Trophoblast cell (in vitro differentiated cells and primary cell): ENCODE data around the gene IRF2BP1.
"Not testable (repeated sequence)": the region's sequence is repeated elsewhere in the genome, so short reads cannot be mapped to it uniquely, and the experiment has no call there.

Experiments used
- DNase-seq, 2 donors: peaks; one replicate each; pipeline ENCODE4 v3.0.0-alpha.2; 2016
- H2AFZ ChIP-seq: 2 replicates; pipeline ENCODE4 v1.6.1; 2013; ENCODE audit warnings: low read length, moderate library complexity, mild to moderate bottlenecking; ENCODE audit not compliant: insufficient read depth, poor library complexity
- H2AK5ac ChIP-seq: 2 replicates; pipeline ENCODE4 v1.6.1; 2013; ENCODE audit warnings: mild to moderate bottlenecking, low read length
- H2BK120ac ChIP-seq: 2 replicates; pipeline ENCODE4 v1.6.1; 2013; ENCODE audit warnings: low read length, mild to moderate bottlenecking, moderate library complexity; ENCODE audit not compliant: insufficient read depth, poor library complexity
- H2BK12ac ChIP-seq: 2 replicates; pipeline ENCODE4 v1.6.1; 2013; ENCODE audit warnings: mild to moderate bottlenecking, low read length, moderate library complexity
- H2BK5ac ChIP-seq: 2 replicates; pipeline ENCODE4 v1.6.1; 2013; ENCODE audit warnings: low read length, low read depth, moderate library complexity, mild to moderate bottlenecking; ENCODE audit not compliant: poor library complexity
- H3K14ac ChIP-seq: 2 replicates; pipeline ENCODE4 v1.6.1; 2013; ENCODE audit warnings: mild to moderate bottlenecking, low read length
- H3K18ac ChIP-seq: 2 replicates; pipeline ENCODE4 v1.6.1; 2013; ENCODE audit warnings: mild to moderate bottlenecking, low read length
- H3K23ac ChIP-seq: 2 replicates; pipeline ENCODE4 v1.6.1; 2013; ENCODE audit warnings: low read length
- H3K27ac ChIP-seq: 2 replicates; pipeline ENCODE4 v1.5.1; 2013; ENCODE audit warnings: low read depth, mild to moderate bottlenecking, inconsistent platforms, low read length, moderate library complexity
- H3K27me3 ChIP-seq: 2 replicates; pipeline ENCODE4 v1.6.1; 2013; ENCODE audit warnings: inconsistent platforms, mild to moderate bottlenecking, low read length, moderate library complexity; ENCODE audit not compliant: insufficient read depth
- H3K36me3 ChIP-seq, 2 experiments: 1 replicate in 1 of 2; 2 replicates in 1 of 2; pipeline ENCODE4 v1.6.1; 2013; ENCODE audit warnings: low read length in 2 of 2, mild to moderate bottlenecking in 2 of 2, moderate library complexity in 1 of 2; ENCODE audit not compliant: insufficient read depth in 2 of 2, control insufficient read depth in 1 of 2
- H3K4ac ChIP-seq: 2 replicates; pipeline ENCODE4 v1.6.1; 2013; ENCODE audit warnings: low read depth, mild to moderate bottlenecking, low read length, moderate library complexity
- H3K4me1 ChIP-seq, 2 experiments: 1 replicate in 1 of 2; 2 replicates in 1 of 2; pipeline ENCODE4 v1.6.1; 2013; ENCODE audit warnings: low read length in 2 of 2, mild to moderate bottlenecking in 2 of 2, moderate library complexity in 1 of 2; ENCODE audit not compliant: insufficient read depth in 2 of 2, control insufficient read depth in 1 of 2
- H3K4me2 ChIP-seq: 2 replicates; pipeline ENCODE4 v1.6.1; 2013; ENCODE audit warnings: inconsistent platforms, mild to moderate bottlenecking, low read length, moderate library complexity
- H3K4me3 ChIP-seq: 2 replicates; pipeline ENCODE4 v1.5.1; 2013; ENCODE audit warnings: mild to moderate bottlenecking, low read depth, low read length, inconsistent platforms
- H3K79me1 ChIP-seq: one replicate; pipeline ENCODE4 v1.6.1; 2013; ENCODE audit warnings: low read length
- H3K79me2 ChIP-seq: 2 replicates; pipeline ENCODE4 v1.6.1; 2013; ENCODE audit warnings: low read length, mild to moderate bottlenecking; ENCODE audit not compliant: control insufficient read depth, insufficient read depth, poor library complexity
- H3K9ac ChIP-seq: 2 replicates; pipeline ENCODE4 v1.6.1; 2013; ENCODE audit warnings: mild to moderate bottlenecking, low read length
- H3K9me3 ChIP-seq: 2 replicates; pipeline ENCODE4 v1.6.1; 2013; ENCODE audit warnings: low read depth, mild to moderate bottlenecking, control low read depth, inconsistent platforms, low read length; ENCODE audit not compliant: insufficient read depth
- H4K12ac ChIP-seq: 2 replicates; pipeline ENCODE4 v1.6.1; 2013; ENCODE audit warnings: low read depth, mild to moderate bottlenecking, low read length, moderate library complexity
- H4K8ac ChIP-seq: 2 replicates; pipeline ENCODE4 v1.6.1; 2013; ENCODE audit warnings: low read depth, mild to moderate bottlenecking, low read length, moderate library complexity
- H4K91ac ChIP-seq: one replicate; pipeline ENCODE4 v1.6.1; 2013; ENCODE audit warnings: low read depth, mild to moderate bottlenecking, low read length, moderate library complexity
- WGBS: extraction: QIAGEN DNeasy Blood & Tissue Kit; methylation state at CpG from one replicate; pipeline ENCODE4 v1.1.7; 2013; ENCODE audit warnings: missing lambda C conversion rate; ENCODE audit not compliant: insufficient read length, insufficient coverage; ENCODE audit errors: extremely low coverage; 5-methylcytosine and 5-hydroxymethylcytosine counted together

The IRF2BP1 gene

GRCh38 chr19:45897261-45897812, 11.4 kb upstream of the IRF2BP1 start:
- WGBS = no CpG with 5 or more reads among the region's 8 CpGs
- H4K91ac ChIP-seq = no peak overlapping the region

GRCh38 chr19:45895983-45896599, 10.2 kb upstream of the IRF2BP1 start:
- Histone ChIP-seq H3K36me3 (peaks cover 26 to 36% of the 10 kb centered on the region in 2 experiments), H3K4me3 (peak overlapping the region; percentile 53)
- H3K18ac ChIP-seq, H2BK120ac ChIP-seq, H2BK12ac ChIP-seq, H2AFZ ChIP-seq, H3K27ac ChIP-seq, H3K4ac ChIP-seq, H3K79me1 ChIP-seq, H3K79me2 ChIP-seq, DNase-seq, H3K23ac ChIP-seq, H3K9me3 ChIP-seq, H2BK5ac ChIP-seq, H3K14ac ChIP-seq, H3K27me3 ChIP-seq, H3K9ac ChIP-seq, H3K4me2 ChIP-seq, H4K91ac ChIP-seq, H3K4me1 ChIP-seq, H4K8ac ChIP-seq, H2AK5ac ChIP-seq, H4K12ac ChIP-seq: not testable (repeated sequence)
- no CpG with 5 or more reads among the region's 12 CpGs for WGBS

More at GRCh38 chr19:45897261-45897812, 11.4 kb upstream of the IRF2BP1 start:
- H3K9me3 ChIP-seq = no peaks in the 10 kb centered on the region
- H4K8ac ChIP-seq = no peak overlapping the region
- no peak overlapping the region for H2AFZ ChIP-seq
- peaks cover 5% of the 10 kb centered on the region for H3K79me2 ChIP-seq
- no peak overlapping the region for H3K18ac ChIP-seq
- H3K79me1 ChIP-seq = peaks cover 6% of the 10 kb centered on the region
- DNase-seq = peak in 1 of 2 donors; percentile 14
- no peak overlapping the region for H3K23ac ChIP-seq
- peaks cover 25 to 32% of the 10 kb centered on the region in 2 experiments for H3K36me3 ChIP-seq
- H2BK12ac ChIP-seq = no peak overlapping the region
- no peak overlapping the region for H2AK5ac ChIP-seq
- H3K4ac ChIP-seq = no peak overlapping the region
- no peak overlapping the region for H2BK120ac ChIP-seq
- no peak overlapping the region for H3K27ac ChIP-seq
- H3K14ac ChIP-seq = no peak overlapping the region
- no peak overlapping the region for H4K12ac ChIP-seq
- no peaks in the 10 kb centered on the region for H3K27me3 ChIP-seq
- no peak overlapping the region for H2BK5ac ChIP-seq
- H3K4me2 ChIP-seq = no peak overlapping the region
- H3K4me1 ChIP-seq = peaks cover 0 to 3% of the 10 kb centered on the region in 2 experiments
- no peak overlapping the region for H3K4me3 ChIP-seq
- no peak overlapping the region for H3K9ac ChIP-seq

- Histone ChIP-seq H3K79me2 (no peaks in the 10 kb centered on the region), H3K14ac (no peak overlapping the region), H3K27me3 (no peaks in the 10 kb centered on the region), H2BK5ac (no peak overlapping the region), H3K27ac (no peak overlapping the region), H4K8ac (no peak overlapping the region), H3K4me1 (no peaks in the 10 kb centered on the region), H4K12ac (no peak overlapping the region), H4K91ac (no peak overlapping the region), H3K9me3 (no peaks in the 10 kb centered on the region), H3K36me3 (peaks cover 27 to 37% of the 10 kb centered on the region in 2 experiments), H3K18ac (no peak overlapping the region), H3K4me2 (no peak overlapping the region), H3K79me1 (no peaks in the 10 kb centered on the region), H3K4me3 (peak overlapping the region; percentile 56), H3K23ac (no peak overlapping the region), H2BK120ac (no peak overlapping the region), H2BK12ac (no peak overlapping the region), H3K9ac (peak overlapping the region; percentile 69), H2AFZ (no peak overlapping the region), H2AK5ac (no peak overlapping the region), H3K4ac (no peak overlapping the region)
- DNase-seq = no peak
- no CpG with 5 or more reads among the region's 9 CpGs for WGBS
Measured at GRCh38 chr19:45895519-45895972, 9.6 kb upstream of the IRF2BP1 start.

- Histone ChIP-seq H3K14ac (no peak overlapping the region), H3K27ac (no peak overlapping the region), H3K27me3 (no peaks in the 10 kb centered on the region), H4K91ac (no peak overlapping the region), H3K4me3 (no peak overlapping the region), H4K8ac (no peak overlapping the region), H3K18ac (no peak overlapping the region), H2BK5ac (no peak overlapping the region), H2AK5ac (no peak overlapping the region), H2BK12ac (no peak overlapping the region), H3K36me3 (peaks cover 20 to 28% of the 10 kb centered on the region in 2 experiments), H2AFZ (no peak overlapping the region), H3K9me3 (no peaks in the 10 kb centered on the region), H3K4ac (no peak overlapping the region), H3K23ac (no peak overlapping the region), H2BK120ac (no peak overlapping the region), H3K79me2 (no peaks in the 10 kb centered on the region), H3K79me1 (peaks cover 11% of the 10 kb centered on the region), H4K12ac (no peak overlapping the region), H3K9ac (no peak overlapping the region), H3K4me2 (no peak overlapping the region), H3K4me1 (no peaks in the 10 kb centered on the region)
- DNase-seq = no peak
- WGBS = no CpG with 5 or more reads among the region's 17 CpGs
Measured at GRCh38 chr19:45890877-45891276, 4.9 kb upstream of the IRF2BP1 start.
